ENCODE results near the gene HOXB9.
A peak's percentile ranks its signal among the peaks of the same experiment; 100 is the strongest.

HOXB9 gene

GRCh38 chr17:48647963-48648245 is 21.7 kb upstream of the HOXB9 start:
- Histone ChIP-seq H3K9me3 (ENCODE audit: control extremely low read depth in 1 of 5, control insufficient read depth in 4 of 5, insufficient read depth in 2 of 5, low read depth in 1 of 5, low read length in 4 of 5) (no peaks in the 10 kb centered on the region), H3K27me3 (replicated peaks in 2 of 5; ENCODE audit: control insufficient read depth in 4 of 5, insufficient read depth in 5 of 5, low read length in 4 of 5) (peaks cover 23 to 74% (median 40%) of the 10 kb centered on the region in 5 experiments), H3K36me3 (ENCODE audit: control insufficient read depth in 4 of 4, insufficient read depth in 4 of 4, low read length in 3 of 4) (no peaks in the 10 kb centered on the region), H3K4me3 (ENCODE audit: control insufficient read depth in 1 of 7, extremely low read depth in 1 of 7, insufficient read depth in 4 of 7, low read depth in 2 of 7, low read length in 6 of 7) (peak overlapping the region in 4 of 7 experiments; percentile 64 to 79 (median 72)), H3K27ac (ENCODE audit: insufficient read depth in 1 of 2, low read depth in 1 of 2, low read length in 2 of 2, poor library complexity in 1 of 2, severe bottlenecking in 2 of 2) (no peak overlapping the region), H3K4me1 (ENCODE audit: control extremely low read depth in 1 of 4, control insufficient read depth in 4 of 4, insufficient read depth in 4 of 4, low read length in 3 of 4) (peaks cover 3 to 17% (median 16%) of the 10 kb centered on the region in 4 experiments)
- no peak for DNase-seq
- CTCF ChIA-PET = interaction anchor here (1.5 to 3.2 kb wide), 2 partner anchors 12 to 21 kb away, joined by 4 to 15 read pairs; no protein-coding TSS in a partner anchor
- WGBS (ENCODE audit: insufficient coverage) = no CpG with 5 or more reads among the region's 1 CpG
- POLR2A ChIA-PET = no interaction called here

GRCh38 chr17:48647103-48647962 is 21.2 kb upstream of the HOXB9 start:
- POLR2A ChIA-PET = no interaction called here
- peaks cover 26 to 80% (median 45%) of the 10 kb centered on the region in 5 experiments for H3K27me3 ChIP-seq (replicated peaks in 2 of 5; ENCODE audit: control insufficient read depth in 4 of 5, insufficient read depth in 5 of 5, low read length in 4 of 5)

GRCh38 chr17:48646183-48647102 is 20.3 kb upstream of the HOXB9 start:
- DNase-seq = peak in 1 of 3 donors; percentile 41
- Histone ChIP-seq H3K27ac (ENCODE audit: insufficient read depth in 1 of 2, low read depth in 1 of 2, low read length in 2 of 2, poor library complexity in 1 of 2, severe bottlenecking in 2 of 2) (no peak overlapping the region), H3K4me3 (ENCODE audit: control insufficient read depth in 1 of 7, extremely low read depth in 1 of 7, insufficient read depth in 4 of 7, low read depth in 2 of 7, low read length in 6 of 7) (peak overlapping the region in 4 of 7 experiments; percentile 36 to 79 (median 71)), H3K36me3 (ENCODE audit: control insufficient read depth in 4 of 4, insufficient read depth in 4 of 4, low read length in 3 of 4) (no peaks in the 10 kb centered on the region), H3K27me3 (replicated peaks in 2 of 5; ENCODE audit: control insufficient read depth in 4 of 5, insufficient read depth in 5 of 5, low read length in 4 of 5) (peaks cover 26 to 89% (median 52%) of the 10 kb centered on the region in 5 experiments), H3K4me1 (ENCODE audit: control extremely low read depth in 1 of 4, control insufficient read depth in 4 of 4, insufficient read depth in 4 of 4, low read length in 3 of 4) (peaks cover 3 to 22% (median 18%) of the 10 kb centered on the region in 4 experiments), H3K9me3 (ENCODE audit: control extremely low read depth in 1 of 5, control insufficient read depth in 4 of 5, insufficient read depth in 2 of 5, low read depth in 1 of 5, low read length in 4 of 5) (no peaks in the 10 kb centered on the region)
- POLR2A ChIA-PET = no interaction called here
- CTCF ChIA-PET = no interaction called here
- 4% methylated on average over 44 of the region's 80 CpGs for WGBS (ENCODE audit: insufficient coverage)

More at GRCh38 chr17:48647103-48647962, 21.2 kb upstream of the HOXB9 start:
- DNase-seq = peak in 2 of 3 donors; percentile 47 to 54
- H3K36me3 ChIP-seq (ENCODE audit: control insufficient read depth in 4 of 4, insufficient read depth in 4 of 4, low read length in 3 of 4) = no peaks in the 10 kb centered on the region
- WGBS (ENCODE audit: insufficient coverage) = under 1% methylated on average over 24 of the region's 30 CpGs
- CTCF ChIA-PET = interaction anchor here (1.5 to 3.2 kb wide), 2 partner anchors 11 to 21 kb away, joined by 4 to 15 read pairs; no protein-coding TSS in a partner anchor
- no peaks in the 10 kb centered on the region for H3K9me3 ChIP-seq (ENCODE audit: control extremely low read depth in 1 of 5, control insufficient read depth in 4 of 5, insufficient read depth in 2 of 5, low read depth in 1 of 5, low read length in 4 of 5)
- no peak overlapping the region for H3K27ac ChIP-seq (ENCODE audit: insufficient read depth in 1 of 2, low read depth in 1 of 2, low read length in 2 of 2, poor library complexity in 1 of 2, severe bottlenecking in 2 of 2)
- H3K4me3 ChIP-seq (ENCODE audit: control insufficient read depth in 1 of 7, extremely low read depth in 1 of 7, insufficient read depth in 4 of 7, low read depth in 2 of 7, low read length in 6 of 7) = peak overlapping the region; percentile 21 to 79 (median 65)
- H3K4me1 ChIP-seq (ENCODE audit: control extremely low read depth in 1 of 4, control insufficient read depth in 4 of 4, insufficient read depth in 4 of 4, low read length in 3 of 4) = peaks cover 3 to 19% (median 17%) of the 10 kb centered on the region in 4 experiments

- POLR2A ChIA-PET = no interaction called here
Observed at GRCh38 chr17:48645639-48646182, 19.6 kb upstream of the HOXB9 start.

GRCh38 chr17:48644910-48645557 is 18.9 kb upstream of the HOXB9 start:
- POLR2A ChIA-PET = no interaction called here
- CTCF ChIA-PET = interaction anchor here (1.0 to 1.2 kb wide), 2 partner anchors 9 to 23 kb away, joined by 3 to 7 read pairs; no protein-coding TSS in a partner anchor
- Histone ChIP-seq H3K27me3 (replicated peaks in 2 of 5; ENCODE audit: control insufficient read depth in 4 of 5, insufficient read depth in 5 of 5, low read length in 4 of 5) (peaks cover 24 to 99% (median 61%) of the 10 kb centered on the region in 5 experiments), H3K4me1 (ENCODE audit: control extremely low read depth in 1 of 4, control insufficient read depth in 4 of 4, insufficient read depth in 4 of 4, low read length in 3 of 4) (peaks cover 3 to 22% (median 18%) of the 10 kb centered on the region in 4 experiments), H3K9me3 (ENCODE audit: control extremely low read depth in 1 of 5, control insufficient read depth in 4 of 5, insufficient read depth in 2 of 5, low read depth in 1 of 5, low read length in 4 of 5) (no peaks in the 10 kb centered on the region), H3K4me3 (ENCODE audit: control insufficient read depth in 1 of 7, extremely low read depth in 1 of 7, insufficient read depth in 4 of 7, low read depth in 2 of 7, low read length in 6 of 7) (no peak overlapping the region), H3K36me3 (ENCODE audit: control insufficient read depth in 4 of 4, insufficient read depth in 4 of 4, low read length in 3 of 4) (no peaks in the 10 kb centered on the region), H3K27ac (ENCODE audit: insufficient read depth in 1 of 2, low read depth in 1 of 2, low read length in 2 of 2, poor library complexity in 1 of 2, severe bottlenecking in 2 of 2) (no peak overlapping the region)
- 90% methylated on average over 5 of the region's 6 CpGs for WGBS (ENCODE audit: insufficient coverage)
- DNase-seq = no peak

More at GRCh38 chr17:48645639-48646182, 19.6 kb upstream of the HOXB9 start:
- H3K4me1 ChIP-seq (ENCODE audit: control extremely low read depth in 1 of 4, control insufficient read depth in 4 of 4, insufficient read depth in 4 of 4, low read length in 3 of 4) = peaks cover 3 to 22% (median 18%) of the 10 kb centered on the region in 4 experiments
- H3K9me3 ChIP-seq (ENCODE audit: control extremely low read depth in 1 of 5, control insufficient read depth in 4 of 5, insufficient read depth in 2 of 5, low read depth in 1 of 5, low read length in 4 of 5) = no peaks in the 10 kb centered on the region
- H3K36me3 ChIP-seq (ENCODE audit: control insufficient read depth in 4 of 4, insufficient read depth in 4 of 4, low read length in 3 of 4) = no peaks in the 10 kb centered on the region
- no peak overlapping the region for H3K4me3 ChIP-seq (ENCODE audit: control insufficient read depth in 1 of 7, extremely low read depth in 1 of 7, insufficient read depth in 4 of 7, low read depth in 2 of 7, low read length in 6 of 7)
- H3K27ac ChIP-seq (ENCODE audit: insufficient read depth in 1 of 2, low read depth in 1 of 2, low read length in 2 of 2, poor library complexity in 1 of 2, severe bottlenecking in 2 of 2) = no peak overlapping the region
- H3K27me3 ChIP-seq (replicated peaks in 2 of 5; ENCODE audit: control insufficient read depth in 4 of 5, insufficient read depth in 5 of 5, low read length in 4 of 5) = peaks cover 26 to 96% (median 57%) of the 10 kb centered on the region in 5 experiments
- CTCF ChIA-PET = interaction anchor here (1.0 kb wide), 1 partner anchor 22 kb away, joined by 3 read pairs; no protein-coding TSS in a partner anchor
- DNase-seq = no peak
- WGBS (ENCODE audit: insufficient coverage) = 68% methylated on average over 12 of the region's 14 CpGs

GRCh38 chr17:48644159-48644558 is 18.0 kb upstream of the HOXB9 start:
- Histone ChIP-seq H3K36me3 (ENCODE audit: control insufficient read depth in 4 of 4, insufficient read depth in 4 of 4, low read length in 3 of 4) (no peaks in the 10 kb centered on the region), H3K27ac (ENCODE audit: insufficient read depth in 1 of 2, low read depth in 1 of 2, low read length in 2 of 2, poor library complexity in 1 of 2, severe bottlenecking in 2 of 2) (no peak overlapping the region), H3K9me3 (ENCODE audit: control extremely low read depth in 1 of 5, control insufficient read depth in 4 of 5, insufficient read depth in 2 of 5, low read depth in 1 of 5, low read length in 4 of 5) (no peaks in the 10 kb centered on the region), H3K4me3 (ENCODE audit: control insufficient read depth in 1 of 7, extremely low read depth in 1 of 7, insufficient read depth in 4 of 7, low read depth in 2 of 7, low read length in 6 of 7) (no peak overlapping the region), H3K27me3 (replicated peaks in 2 of 5; ENCODE audit: control insufficient read depth in 4 of 5, insufficient read depth in 5 of 5, low read length in 4 of 5) (peaks cover 24 to 99% (median 65%) of the 10 kb centered on the region in 5 experiments), H3K4me1 (ENCODE audit: control extremely low read depth in 1 of 4, control insufficient read depth in 4 of 4, insufficient read depth in 4 of 4, low read length in 3 of 4) (peaks cover 3 to 22% (median 18%) of the 10 kb centered on the region in 4 experiments)
- no peak for DNase-seq
- ChIA-PET CTCF (interaction anchor here (1.2 kb wide), 1 partner anchor 8 kb away, joined by 7 read pairs; no protein-coding TSS in a partner anchor), POLR2A (interaction anchor here (0.7 kb wide), 1 partner anchor 1930 kb away, joined by 3 read pairs; no protein-coding TSS in a partner anchor)
- 100% methylated on average over 1 of the region's 1 CpG for WGBS (ENCODE audit: insufficient coverage)
